NCI-H446 (cell line): ENCODE results near the gene ACVR1.
"Not testable (repeated sequence)": the region's sequence is repeated elsewhere in the genome, so short reads cannot be mapped to it uniquely, and the experiment has no call there.

ENCODE experiments used
- DNase-seq, 2 experiments: peaks; one replicate each; lab custom pipeline; 2025; lab: John Stamatoyannopoulos, UW

The ACVR1 gene

DNA sequence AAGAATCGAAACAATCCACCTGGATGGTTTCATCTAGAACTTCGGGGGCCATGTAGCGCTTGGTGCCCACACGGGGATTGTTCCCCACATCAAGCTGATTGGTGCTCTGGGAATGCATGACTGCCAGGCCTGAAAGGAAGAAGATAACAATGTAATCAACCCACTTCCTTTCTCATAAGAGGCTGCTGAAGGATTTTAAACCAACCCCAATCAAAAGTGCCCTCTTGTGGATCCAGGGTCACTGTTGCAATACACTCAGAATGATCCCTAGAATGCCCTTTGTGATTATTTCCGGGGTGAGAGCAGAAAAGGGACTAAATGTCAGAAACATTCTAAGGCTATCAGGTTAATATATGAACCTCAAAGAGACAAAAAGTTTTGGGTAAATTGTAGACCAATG lies 115.2 kb downstream of the ACVR1 start:
- DNase-seq, result no peak

- no peak for DNase-seq
These were observed 116.3 kb downstream of the ACVR1 start for GRCh38 chr2:157759855-157760254.

- no peak for DNase-seq
These were observed 117.5 kb downstream of the ACVR1 start for GRCh38 chr2:157758586-157758985.

- no peak for DNase-seq
These were observed 118.6 kb downstream of the ACVR1 start for GRCh38 chr2:157757500-157757899.

- not testable (repeated sequence) for DNase-seq
These were observed 119.7 kb downstream of the ACVR1 start for GRCh38 chr2:157756447-157756846.

DNA sequence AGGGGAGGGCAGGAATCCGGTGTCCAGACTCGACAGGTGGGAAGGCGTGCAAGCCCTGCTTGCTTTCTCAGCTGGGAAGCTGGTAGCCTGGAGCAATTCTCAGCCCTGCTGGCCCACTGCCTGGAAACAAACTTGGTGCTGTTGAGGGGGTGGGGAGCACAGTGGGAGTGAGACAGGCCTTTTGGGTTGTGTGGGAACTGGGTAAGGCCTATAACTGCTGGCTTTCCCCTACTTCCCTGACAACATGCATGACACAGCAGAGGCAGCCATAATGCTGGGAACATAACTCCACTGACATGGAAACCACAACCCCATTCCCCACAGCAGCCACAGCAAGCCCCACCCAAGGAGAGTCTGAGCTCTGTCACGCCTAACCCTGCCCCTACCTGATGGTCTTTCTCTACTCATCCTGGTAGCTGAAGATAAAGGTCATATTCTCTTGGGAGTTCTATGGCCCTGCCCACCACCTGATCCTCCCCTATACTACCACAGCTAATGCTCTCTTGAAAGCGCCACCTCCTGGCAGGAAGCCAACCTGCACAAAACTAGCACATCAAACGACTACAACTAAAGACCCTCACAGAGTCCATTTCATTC lies 124.6 kb downstream of the ACVR1 start:
- peak in 1 of 2 experiments; percentile 26 for DNase-seq

DNA sequence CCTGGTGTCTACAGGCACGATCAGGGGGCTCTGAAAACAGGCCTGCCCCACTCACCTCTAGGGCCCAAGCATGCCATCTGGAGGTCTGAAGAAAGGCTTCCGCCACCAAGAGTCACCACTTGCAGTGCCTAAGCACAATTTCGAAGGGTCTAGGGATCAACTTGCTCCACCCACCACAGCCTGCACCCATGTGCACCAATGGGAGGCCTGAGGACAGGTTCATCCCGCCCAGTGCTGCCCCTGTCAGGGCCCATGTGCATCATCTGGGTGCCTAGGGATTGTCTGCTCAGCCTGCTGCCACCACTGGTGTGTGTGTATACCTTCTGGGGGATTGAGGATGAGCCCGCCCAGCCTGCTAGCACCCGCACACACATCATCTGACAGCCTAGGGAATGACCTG lies 126.4 kb downstream of the ACVR1 start:
- no peak for DNase-seq

- no peak for DNase-seq
These were observed 127.6 kb downstream of the ACVR1 start for GRCh38 chr2:157748371-157749142.

DNA sequence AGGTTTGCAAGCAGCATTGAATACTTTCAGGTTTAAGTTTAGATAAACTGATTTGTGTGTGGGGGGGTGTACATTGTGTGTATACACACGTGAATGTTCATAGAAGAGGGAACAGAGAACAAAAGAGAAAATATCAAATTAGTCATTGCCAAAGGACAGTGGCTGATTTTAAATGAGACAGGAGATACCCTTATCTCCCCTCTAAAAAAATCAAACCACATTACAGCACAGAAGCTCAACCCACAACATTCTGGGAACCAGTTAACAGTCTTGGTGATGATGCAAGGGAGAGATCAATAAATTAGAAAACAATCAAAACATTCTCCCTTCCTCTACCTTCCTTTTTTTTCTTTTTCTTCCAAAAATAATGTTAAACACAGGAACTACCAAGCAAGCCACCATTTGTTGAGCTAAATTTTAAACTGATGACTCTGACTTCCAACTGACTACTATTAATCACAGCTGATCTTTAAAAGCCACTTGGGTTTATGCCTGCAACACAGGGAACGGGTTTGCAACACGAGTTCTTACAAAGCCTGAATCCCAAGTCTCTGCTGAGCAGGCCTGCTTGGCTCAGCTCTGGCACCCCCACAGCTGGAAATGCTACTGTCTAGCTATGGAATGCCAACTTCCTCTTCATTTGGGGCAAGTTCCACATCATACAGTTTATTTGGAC lies 128.3 kb downstream of the ACVR1 start:
- DNase-seq, result no peak

GRCh38 chr2:157747280-157747679 lies 128.8 kb downstream of the ACVR1 start:
- DNase-seq, result no peak

GRCh38 chr2:157746234-157746950 lies 129.7 kb downstream of the ACVR1 start:
- no peak for DNase-seq

DNA sequence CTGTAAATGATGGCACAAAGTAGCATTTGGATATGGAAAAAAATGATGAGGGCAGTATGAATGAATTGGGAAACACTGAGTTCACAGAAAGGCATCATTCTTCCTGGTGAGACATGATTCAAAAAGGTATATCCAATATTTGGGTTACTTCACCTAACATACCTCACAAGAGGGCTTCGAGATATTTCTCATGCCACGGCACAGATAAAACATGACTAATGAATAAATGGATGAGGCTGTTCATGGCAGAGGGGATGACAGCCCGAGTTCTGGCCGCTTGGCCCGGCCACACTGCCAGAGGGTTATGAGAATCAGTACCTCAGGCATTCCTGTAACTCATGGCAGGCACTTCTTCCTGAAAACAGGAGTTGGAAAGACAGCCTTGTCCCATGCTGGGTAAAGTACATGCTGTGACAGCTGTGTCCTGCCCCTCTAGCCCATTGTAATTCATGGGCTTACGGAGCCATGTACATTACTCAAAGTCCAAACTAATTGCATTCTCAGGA lies 131.5 kb downstream of the ACVR1 start:
- DNase-seq, result no peak

DNA sequence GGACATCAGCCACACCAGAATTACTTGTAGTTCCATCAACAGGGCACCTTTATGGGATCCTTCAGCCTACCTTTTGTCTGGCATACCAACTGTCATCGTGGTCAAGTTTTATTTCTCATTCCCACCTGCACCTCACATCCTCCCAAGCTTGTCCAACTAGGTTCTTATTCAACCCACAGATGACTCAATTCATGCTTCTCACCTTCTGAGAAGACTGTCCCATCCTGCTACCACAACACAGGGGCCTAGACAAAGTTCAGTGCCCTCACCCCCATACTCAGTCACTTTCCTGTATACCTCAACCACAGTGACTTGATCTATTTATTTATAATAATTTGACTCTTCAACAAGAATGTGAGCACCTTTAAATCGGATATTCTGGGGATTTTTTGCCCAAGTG lies 133.1 kb downstream of the ACVR1 start:
- no peak for DNase-seq

GRCh38 chr2:157741819-157742484 lies 134.2 kb downstream of the ACVR1 start:
- DNase-seq, result peak in 1 of 2 experiments; percentile 6

DNA sequence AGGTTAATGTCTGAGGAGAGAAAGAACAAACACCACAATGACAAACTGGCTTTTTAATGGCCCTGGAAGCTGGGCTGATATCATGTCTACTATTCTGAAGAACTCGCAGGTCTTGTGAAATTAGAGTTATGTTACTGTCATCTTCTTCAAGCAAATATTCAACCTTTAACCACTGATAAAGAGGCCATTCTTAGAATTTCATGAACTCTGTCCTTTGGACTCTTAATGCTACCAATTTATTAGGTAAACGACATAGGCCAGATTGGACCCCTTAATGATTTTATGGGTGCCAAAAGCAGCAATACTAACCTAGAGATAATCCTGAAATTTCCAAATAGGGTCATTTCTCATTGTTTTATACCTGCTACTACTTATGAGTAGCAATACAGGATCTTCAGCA lies 138.5 kb downstream of the ACVR1 start:
- DNase-seq, result no peak

DNA sequence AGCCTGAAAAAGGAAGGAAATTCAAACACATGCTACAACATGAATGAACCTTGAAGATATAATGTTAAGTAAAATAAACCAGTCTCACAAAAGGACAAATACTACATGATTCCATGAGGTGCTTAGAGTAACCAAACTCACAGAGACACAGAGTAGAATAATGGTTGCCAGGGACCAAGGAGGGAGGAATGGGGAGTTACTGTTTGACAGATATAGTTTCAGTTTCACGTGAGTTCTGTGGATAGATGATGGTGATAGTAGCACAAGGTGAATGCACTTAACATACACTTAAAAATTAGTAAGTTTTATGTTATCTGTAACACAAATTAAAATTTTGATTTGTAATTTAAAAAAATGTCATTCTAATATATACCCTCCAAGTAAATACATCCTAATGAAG lies 140.6 kb downstream of the ACVR1 start:
- no peak for DNase-seq

DNA sequence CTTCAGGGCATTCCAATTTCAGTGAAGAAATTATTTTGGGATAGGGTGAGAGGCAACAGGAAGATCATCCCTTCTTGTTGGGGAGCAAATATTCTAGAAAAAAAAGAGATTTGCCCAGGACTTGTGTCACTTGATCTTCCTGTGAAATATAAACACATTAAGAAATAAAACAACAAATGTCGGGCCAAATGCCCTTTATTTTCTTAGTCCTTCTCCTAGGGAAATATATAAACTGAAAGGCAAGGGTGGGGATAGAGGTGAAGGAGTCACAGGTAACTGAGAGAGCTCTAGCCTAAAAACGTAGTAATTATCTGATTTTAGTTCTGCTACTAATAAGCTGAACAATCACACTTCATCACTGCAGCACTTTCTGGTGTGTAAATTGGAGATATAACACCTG lies 142.9 kb downstream of the ACVR1 start:
- no peak for DNase-seq

DNA sequence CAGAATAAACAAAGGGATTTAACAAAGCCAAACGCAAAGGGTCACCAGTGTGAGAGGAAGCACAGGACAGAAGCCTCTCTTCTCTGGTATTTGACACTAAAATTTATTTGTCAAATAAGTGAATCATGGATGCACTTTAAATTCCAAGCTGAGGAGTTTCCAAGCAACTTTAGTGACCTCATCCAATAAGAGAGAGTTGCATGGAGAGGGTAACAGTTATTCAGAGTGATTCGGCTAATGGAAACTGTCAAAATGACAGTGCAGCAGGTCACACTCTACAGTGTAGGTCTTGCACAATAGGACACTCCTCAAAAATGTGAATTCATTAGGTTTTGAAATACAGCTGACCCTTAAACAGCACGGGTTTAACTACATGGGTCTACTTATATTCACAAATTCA lies 143.5 kb downstream of the ACVR1 start:
- no peak for DNase-seq

DNA sequence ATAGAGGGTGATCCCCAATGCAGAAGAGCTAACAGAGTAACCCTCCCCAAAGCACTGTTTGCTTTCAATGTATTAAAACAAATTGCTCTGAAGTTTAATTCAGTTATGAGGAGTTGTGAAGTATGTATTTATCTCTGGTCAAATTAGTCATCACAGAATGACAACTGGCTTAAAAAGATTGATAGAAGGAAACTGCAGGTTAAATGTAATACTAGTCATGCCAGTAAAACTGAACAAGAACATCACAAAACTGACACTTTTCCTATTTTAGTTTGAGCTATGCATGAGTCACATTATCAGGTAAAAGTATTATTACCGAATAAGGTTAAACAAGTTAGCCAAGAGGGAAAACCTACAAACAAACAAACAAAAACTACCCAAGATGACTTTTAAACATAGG lies 148.4 kb downstream of the ACVR1 start:
- DNase-seq, result no peak

DNA sequence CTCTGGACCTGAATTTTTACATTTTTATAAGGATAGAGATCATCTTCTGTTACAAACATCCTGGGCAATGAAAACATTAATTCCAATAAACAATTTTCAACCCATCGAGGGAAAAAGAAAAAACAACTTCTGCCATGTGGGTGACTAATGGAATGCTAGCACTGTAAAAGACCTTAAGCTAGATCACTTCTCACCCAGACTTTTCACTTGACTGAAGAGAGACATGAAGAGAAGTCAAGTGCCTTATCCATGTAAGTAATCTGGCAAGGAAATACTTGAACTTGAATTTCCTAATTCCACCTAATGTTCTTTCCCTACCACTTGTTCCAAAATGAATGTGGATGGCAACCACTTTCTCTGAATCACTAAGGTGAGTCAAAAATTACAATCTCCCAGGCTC lies 149.2 kb downstream of the ACVR1 start:
- DNase-seq, result no peak

DNA sequence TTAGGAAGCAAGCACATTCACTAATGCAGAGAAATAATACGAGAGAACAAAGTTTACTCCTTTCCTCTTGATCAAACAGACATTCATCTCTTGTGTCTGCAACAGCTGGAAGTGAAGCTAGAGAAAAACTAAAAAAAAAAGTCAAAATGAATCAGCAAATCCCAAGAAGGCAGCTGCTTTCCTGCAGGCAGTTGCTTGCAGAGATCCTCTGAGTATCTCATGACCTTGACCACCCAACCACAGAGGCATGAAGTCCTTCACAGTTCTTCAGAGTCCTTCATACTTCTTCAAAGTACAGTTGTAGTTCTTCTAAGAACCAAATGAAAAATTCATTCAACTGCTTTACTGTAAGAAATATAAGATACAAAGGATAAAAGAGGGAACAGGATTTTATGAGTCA lies 150.3 kb downstream of the ACVR1 start:
- no peak for DNase-seq
